Inflammatory macrophage (primary cell): Measurements from ENCODE around the gene KRTAP10-10.
"Not testable (repeated sequence)": the region's sequence is repeated elsewhere in the genome, so short reads cannot be mapped to it uniquely, and the experiment has no call there.

ENCODE experiments used
- DNase-seq, 2 donors: peaks; one replicate each; pipeline ENCODE4 v3.0.0-alpha.2; 2020 to 2022

The KRTAP10-10 gene

GRCh38 chr21:44653656-44654575, 16.8 kb downstream of the KRTAP10-10 start:
- DNase-seq, result no peak

GRCh38 chr21:44654576-44655175, 17.5 kb downstream of the KRTAP10-10 start, which contains the start of gene KRTAP12-4:
Gene KRTAP12-4 (minus strand): TSS chr21:44654659. CDS start chr21:44654614, 45 bp downstream.
- DNase-seq, result no peak

- DNase-seq, result no peak
Measured at GRCh38 chr21:44656868-44657267, 19.7 kb downstream of the KRTAP10-10 start.

GRCh38 chr21:44657635-44658540, 20.7 kb downstream of the KRTAP10-10 start, which contains the start of gene KRTAP12-3:
Gene KRTAP12-3 (plus strand): TSS chr21:44657932. CDS start chr21:44657980, 48 bp downstream.
- no peak for DNase-seq

- no peak for DNase-seq
Measured at GRCh38 chr21:44658541-44658910, 21.4 kb downstream of the KRTAP10-10 start.

GRCh38 chr21:44658913-44659595, 21.9 kb downstream of the KRTAP10-10 start:
- DNase-seq, result no peak

GRCh38 chr21:44661567-44661966, 24.4 kb downstream of the KRTAP10-10 start:
- DNase-seq, result not testable (repeated sequence)

GRCh38 chr21:44664691-44665090, 27.5 kb downstream of the KRTAP10-10 start:
- DNase-seq, result no peak

GRCh38 chr21:44666401-44667320, 29.5 kb downstream of the KRTAP10-10 start, which contains the start of gene KRTAP12-2:
Gene KRTAP12-2 (minus strand): TSS chr21:44666927. CDS start chr21:44666886, 41 bp downstream.
- no peak for DNase-seq

- DNase-seq, result no peak
Measured at GRCh38 chr21:44667612-44668011, 30.5 kb downstream of the KRTAP10-10 start.

GRCh38 chr21:44670642-44671432, 33.7 kb downstream of the KRTAP10-10 start:
- no peak for DNase-seq

GRCh38 chr21:44671911-44672310, 34.8 kb downstream of the KRTAP10-10 start:
- no peak for DNase-seq

GRCh38 chr21:44677881-44678280, 40.7 kb downstream of the KRTAP10-10 start:
- no peak for DNase-seq

GRCh38 chr21:44681152-44681551, 44.0 kb downstream of the KRTAP10-10 start:
- no peak for DNase-seq

- no peak for DNase-seq
Measured at GRCh38 chr21:44681861-44682579, 44.9 kb downstream of the KRTAP10-10 start, which contains the start of gene KRTAP12-1. Gene KRTAP12-1 (minus strand): TSS chr21:44682163. CDS start chr21:44682123, 40 bp downstream.

GRCh38 chr21:44682580-44683151, 45.5 kb downstream of the KRTAP10-10 start:
- no peak for DNase-seq

GRCh38 chr21:44684077-44684476, 46.9 kb downstream of the KRTAP10-10 start:
- DNase-seq, result no peak

- DNase-seq, result no peak
Measured at GRCh38 chr21:44684483-44684882, 47.3 kb downstream of the KRTAP10-10 start.

- not testable (repeated sequence) for DNase-seq
Measured at GRCh38 chr21:44685050-44685449, 47.9 kb downstream of the KRTAP10-10 start.
